ENCODE measurements around the gene TNF. TPM values are rescaled to one million over a fixed set of nuclear protein-coding genes. Genes with fewer than 3 reads are reported as not detected.
A peak's percentile ranks its signal among the peaks of the same experiment; 100 is the strongest.

The TNF gene
- total and polyA plus RNA-seq, 2 of the 13 experiments (the other 11 are each of a cell fraction or from before 2014, with no cell fraction given), result not detected

DNA sequence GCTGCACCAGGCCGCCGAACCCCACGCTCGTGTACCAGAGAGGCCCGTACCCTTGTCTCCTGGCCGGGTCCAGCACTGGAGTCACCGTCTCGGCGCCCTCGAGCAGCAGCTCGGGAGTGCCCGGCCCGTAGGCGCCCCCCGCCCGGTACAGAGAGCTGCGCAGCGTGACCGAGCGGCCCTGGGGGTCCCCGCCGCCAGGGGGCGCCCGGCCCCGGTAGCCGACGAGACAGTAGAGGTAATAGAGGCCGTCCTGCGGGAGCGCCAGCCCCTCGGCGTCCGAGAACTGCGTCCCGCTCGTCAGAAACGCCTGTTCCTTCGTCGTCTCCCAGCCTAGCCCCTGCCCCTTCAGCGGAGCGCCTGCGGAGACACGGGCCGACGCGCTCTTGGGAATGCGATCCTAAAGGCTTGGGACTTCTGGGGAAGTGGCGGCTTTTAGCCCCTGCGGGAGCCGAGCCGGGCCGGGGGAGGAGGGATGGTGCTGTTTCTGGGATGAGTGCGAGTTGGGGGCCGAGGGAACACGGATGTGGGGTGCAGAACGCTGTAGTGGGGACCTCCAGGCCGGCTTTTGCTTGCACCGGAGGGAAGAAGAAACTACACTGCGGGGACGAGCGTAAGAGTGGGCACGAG lies 5.6 kb downstream of the TNF start (continued):
- TF ChIP-seq ZNF546 (CRISPR knock-in tag; conservative IDR thresholded peaks at IDR 0.05) (0 out of 2 replicates have a peak, but pooled peaks have one; percentile 55), FLYWCH1 (CRISPR knock-in tag; IDR thresholded peaks at IDR 0.05) (no peak), ZNF263 (CRISPR knock-in tag; IDR thresholded peaks at IDR 0.05) (peak; percentile 98), KDM5A (IDR thresholded peaks at IDR 0.05; ENCODE audit: borderline replicate concordance, low read length) (no peak), PLRG1 (conservative IDR thresholded peaks at IDR 0.05) (no peak), SMAD1 (CRISPR knock-in tag; IDR thresholded peaks at IDR 0.05; ENCODE audit: borderline replicate concordance, low read depth) (peak; percentile 89), ZNF224 (CRISPR knock-in tag; IDR thresholded peaks at IDR 0.05) (peak; percentile 28; the same call in 1 of the 2 replicates), RARG (CRISPR knock-in tag; IDR thresholded peaks at IDR 0.05; ENCODE audit: low read depth) (no peak), ZNF292 (CRISPR knock-in tag; IDR thresholded peaks at IDR 0.05; ENCODE audit: borderline replicate concordance, low read depth) (peak; percentile 29; the same call in 1 of the 2 replicates), ZNF329 (CRISPR knock-in tag; IDR thresholded peaks at IDR 0.05; ENCODE audit: low read depth) (no peak), ZNF710 (CRISPR knock-in tag; IDR thresholded peaks at IDR 0.05; ENCODE audit: borderline replicate concordance) (peak; percentile 88; the same call in 1 of the 2 replicates), EP300 (IDR thresholded peaks at IDR 0.05; ENCODE audit: low read depth in 2 of 2, low read length in 2 of 2) (no peak), EP300 (CRISPR knock-in tag; IDR thresholded peaks at IDR 0.05; ENCODE audit: borderline replicate concordance) (no peak), NR2F6 (IDR thresholded peaks at IDR 0.05) (peak; percentile 9; the same call in 1 of the 2 replicates), NR2F6 (CRISPR knock-in tag; IDR thresholded peaks at IDR 0.05) (0 out of 2 replicates have a peak, but pooled peaks have one; percentile 9), HIVEP1 (CRISPR knock-in tag; IDR thresholded peaks at IDR 0.05) (peak; percentile 67), NFAT5 (CRISPR knock-in tag; IDR thresholded peaks at IDR 0.05) (no peak)
- TF ChIP-seq, protein P1, sequence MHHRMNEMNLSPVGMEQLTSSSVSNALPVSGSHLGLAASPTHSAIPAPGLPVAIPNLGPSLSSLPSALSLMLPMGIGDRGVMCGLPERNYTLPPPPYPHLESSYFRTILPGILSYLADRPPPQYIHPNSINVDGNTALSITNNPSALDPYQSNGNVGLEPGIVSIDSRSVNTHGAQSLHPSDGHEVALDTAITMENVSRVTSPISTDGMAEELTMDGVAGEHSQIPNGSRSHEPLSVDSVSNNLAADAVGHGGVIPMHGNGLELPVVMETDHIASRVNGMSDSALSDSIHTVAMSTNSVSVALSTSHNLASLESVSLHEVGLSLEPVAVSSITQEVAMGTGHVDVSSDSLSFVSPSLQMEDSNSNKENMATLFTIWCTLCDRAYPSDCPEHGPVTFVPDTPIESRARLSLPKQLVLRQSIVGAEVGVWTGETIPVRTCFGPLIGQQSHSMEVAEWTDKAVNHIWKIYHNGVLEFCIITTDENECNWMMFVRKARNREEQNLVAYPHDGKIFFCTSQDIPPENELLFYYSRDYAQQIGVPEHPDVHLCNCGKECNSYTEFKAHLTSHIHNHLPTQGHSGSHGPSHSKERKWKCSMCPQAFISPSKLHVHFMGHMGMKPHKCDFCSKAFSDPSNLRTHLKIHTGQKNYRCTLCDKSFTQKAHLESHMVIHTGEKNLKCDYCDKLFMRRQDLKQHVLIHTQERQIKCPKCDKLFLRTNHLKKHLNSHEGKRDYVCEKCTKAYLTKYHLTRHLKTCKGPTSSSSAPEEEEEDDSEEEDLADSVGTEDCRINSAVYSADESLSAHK (CRISPR knock-in tag; IDR thresholded peaks at IDR 0.05; ENCODE audit: borderline replicate concordance), result 0 out of 2 replicates have a peak, but pooled peaks have one; percentile 29
